Measurements from ENCODE around the gene OR2H2.

OR2H2 gene

DNA sequence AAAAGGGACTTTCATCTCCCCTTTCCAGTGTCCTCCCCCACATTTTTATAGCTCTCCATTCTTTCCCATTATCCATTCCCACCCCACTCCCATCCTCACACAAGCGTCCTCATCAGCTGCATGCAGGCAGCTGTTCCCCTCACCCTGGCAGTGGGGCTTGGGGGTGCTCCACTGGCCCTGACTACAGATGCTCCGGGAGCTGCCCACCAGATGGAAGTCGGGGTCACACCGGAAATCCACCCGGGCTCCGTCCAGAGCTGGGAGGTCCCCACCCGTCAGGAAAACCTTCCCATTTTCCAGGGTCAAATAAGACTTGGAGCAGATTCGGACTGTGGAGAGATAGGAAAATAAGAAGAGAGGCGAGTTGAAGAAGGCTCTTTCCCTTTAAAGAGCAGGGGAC, 45.4 kb downstream of the OR2H2 start:
- no peak for DNase-seq (ENCODE audit: low spot score)

DNA sequence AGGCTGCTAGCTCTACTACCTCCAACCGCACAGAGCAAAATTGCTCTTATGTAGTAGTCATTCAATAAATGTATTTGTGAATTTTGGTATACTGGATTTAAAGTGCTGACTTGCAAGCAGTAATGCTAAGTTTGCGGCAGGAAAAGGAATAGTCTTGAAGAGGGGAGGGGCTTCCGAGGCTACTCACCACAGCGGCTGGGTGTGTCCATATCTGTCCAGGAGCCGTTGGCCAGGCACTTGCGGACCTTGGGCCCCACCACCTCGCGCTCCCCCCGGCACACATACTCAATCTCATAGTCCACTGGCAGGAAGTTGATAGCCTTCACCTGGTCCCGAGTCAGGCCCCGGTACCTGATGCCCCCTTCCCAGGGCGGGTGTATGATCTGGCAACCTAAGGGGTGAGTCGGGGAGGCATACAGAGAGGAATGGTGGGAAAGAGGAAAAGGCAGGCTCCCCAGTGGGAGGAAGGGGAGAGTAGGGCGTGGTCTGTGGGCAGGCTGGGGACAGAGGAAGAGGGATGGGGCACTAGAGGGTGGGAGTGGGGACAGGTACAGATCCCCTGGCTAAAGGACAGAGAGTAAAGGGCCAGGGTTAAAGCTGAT, 46.4 kb downstream of the OR2H2 start:
- DNase-seq (ENCODE audit: low spot score) = no peak

DNA sequence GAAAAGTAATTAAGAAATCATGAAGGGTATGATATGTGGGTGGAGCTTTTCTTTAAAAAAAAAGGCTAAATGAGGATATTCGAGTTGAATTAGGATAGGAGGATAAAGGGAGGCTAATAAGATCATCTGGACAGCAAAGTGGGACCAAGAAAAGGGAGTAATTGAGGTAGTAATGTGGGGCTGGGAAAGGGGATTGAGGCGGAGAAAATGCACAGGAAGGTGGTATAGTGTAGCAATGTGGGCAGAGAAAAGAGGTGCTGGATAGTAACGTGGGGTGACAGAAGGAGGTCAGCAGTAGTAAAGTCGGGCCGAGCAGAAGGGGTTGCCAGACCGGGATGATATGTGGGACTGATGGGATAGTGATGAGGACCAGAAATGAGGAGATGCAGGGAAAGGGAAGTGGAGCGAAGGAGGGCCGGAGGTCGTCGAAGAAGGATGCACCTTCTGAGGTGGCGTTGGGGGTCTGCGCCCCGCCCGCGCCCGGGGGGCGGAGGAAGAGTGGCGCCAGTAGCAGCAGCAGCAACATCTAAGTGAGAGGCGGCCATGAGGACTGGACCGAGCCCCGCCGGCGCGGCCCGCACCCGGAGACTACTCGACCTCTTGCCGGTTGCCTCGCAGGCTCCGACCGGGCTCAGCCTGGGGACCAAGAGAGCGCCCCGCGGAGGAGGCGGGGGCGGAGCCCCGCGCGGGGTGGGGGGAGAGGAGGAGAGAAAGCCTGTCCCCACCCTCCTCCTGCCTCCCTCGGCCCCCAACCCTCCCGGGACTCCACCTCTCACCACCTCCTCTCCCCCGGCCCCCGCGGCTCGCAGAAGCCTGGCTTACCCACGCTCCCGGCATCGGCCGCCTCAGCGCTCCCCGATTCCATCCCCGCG, 47.2 kb downstream of the OR2H2 start:
- DNase-seq (ENCODE audit: low spot score) = no peak

DNA sequence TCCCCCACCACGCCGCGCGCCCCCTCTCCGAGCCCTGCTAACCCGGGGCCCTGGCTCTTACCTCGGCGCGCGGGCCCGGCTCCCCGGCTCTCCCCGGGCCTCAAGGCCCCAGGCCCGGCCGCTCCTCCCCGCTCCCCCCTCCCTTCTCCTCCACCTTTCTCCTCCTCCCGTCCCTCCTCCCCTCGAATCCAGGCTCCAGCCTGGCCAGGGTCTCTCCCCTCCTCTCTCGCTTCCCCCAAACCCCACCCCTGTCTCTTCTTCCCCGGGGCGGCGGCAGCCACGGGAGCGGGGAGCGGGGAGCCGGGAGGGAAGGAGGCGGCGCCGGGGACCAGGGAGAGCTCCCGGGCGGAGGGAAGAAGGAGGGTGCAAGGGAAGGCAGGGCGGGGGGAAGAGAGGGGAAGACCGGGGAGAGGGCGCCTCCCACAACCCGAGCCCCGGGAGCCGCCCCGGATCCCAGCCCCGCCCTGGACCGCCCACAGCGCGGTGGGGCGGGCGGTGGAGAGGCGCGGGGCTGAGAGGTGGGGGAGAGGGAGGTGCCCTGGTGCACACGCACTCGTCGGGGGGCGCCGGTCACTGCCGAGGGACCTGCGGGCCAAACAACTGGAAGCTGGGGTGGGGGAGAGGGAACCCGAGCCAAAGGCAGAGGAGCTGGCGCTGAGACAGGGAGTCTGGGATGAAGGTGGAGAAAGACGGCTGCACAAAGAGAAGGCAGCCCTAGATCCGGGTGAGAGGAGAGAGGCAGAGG, 48.0 kb downstream of the OR2H2 start, which contains the start of gene GABBR1:
Gene GABBR1, minus strand, starts transcription at position 395 of the 745 bp plus-strand sequence. CDS start 798 bp downstream, outside the sequence.
- DNase-seq (ENCODE audit: low spot score) = no peak

DNA sequence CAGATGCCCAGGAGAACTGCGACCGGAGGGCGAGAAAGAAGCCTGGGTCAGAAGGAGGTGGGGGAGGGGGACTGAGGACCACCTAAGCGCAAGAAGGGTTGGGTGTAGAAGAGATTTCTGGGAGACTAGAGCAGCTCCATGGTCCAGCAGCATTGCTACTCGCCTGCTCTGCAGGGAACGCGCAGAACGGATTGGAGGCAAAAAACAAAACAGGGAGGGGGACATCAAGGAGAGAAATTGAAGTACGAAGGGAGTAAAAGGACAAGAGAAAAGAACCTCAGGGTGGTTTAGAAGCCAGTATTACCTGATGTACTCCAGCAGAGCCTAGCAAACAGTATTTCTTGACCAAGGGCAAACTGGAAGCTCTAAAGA, 48.6 kb downstream of the OR2H2 start:
- DNase-seq (ENCODE audit: low spot score) = no peak

DNA sequence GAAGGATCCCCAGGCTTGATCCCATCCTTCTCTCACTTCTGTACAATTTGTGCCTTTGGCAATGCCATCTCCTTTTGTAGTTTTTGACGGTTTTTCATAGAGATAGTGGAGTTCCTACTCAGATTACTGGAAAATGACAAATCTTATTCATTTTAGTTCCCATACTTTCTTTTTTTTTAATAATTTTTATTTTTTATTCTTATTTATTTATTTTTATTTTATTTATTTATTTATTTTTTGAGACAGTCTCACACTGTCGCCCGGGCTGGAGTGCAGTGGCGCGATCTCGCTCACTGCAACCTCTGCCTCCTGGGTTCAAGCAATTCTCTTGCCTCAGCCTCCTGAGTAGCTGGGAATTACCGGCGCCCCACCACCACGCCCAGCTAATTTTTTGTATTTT, 52.3 kb downstream of the OR2H2 start:
- no peak for DNase-seq (ENCODE audit: low spot score)
